Neural crest cell (in vitro differentiated cells): Measurements from ENCODE around the gene MOB3C. TPM values are rescaled to one million over a fixed set of nuclear protein-coding genes. Genes with fewer than 3 reads are reported as not detected.
"Not testable (repeated sequence)": the region's sequence is repeated elsewhere in the genome, so short reads cannot be mapped to it uniquely, and the experiment has no call there.

Source experiments
- DNase-seq: peaks from one replicate; pipeline ENCODE4 v3.0.0; 2021; ENCODE audit warnings: low read depth, mixed read lengths, low spot score
- H3K27ac Mint-ChIP-seq: one replicate; pipeline ENCODE4 v1.8.0; 2021; ENCODE audit warnings: mild to moderate bottlenecking, mixed read lengths; ENCODE audit not compliant: unreplicated experiment
- H3K27me3 Mint-ChIP-seq: 2 replicates; pipeline ENCODE4 v1.8.0; 2021; ENCODE audit warnings: low read depth, mild to moderate bottlenecking, mixed read lengths
- H3K36me3 Mint-ChIP-seq: 2 replicates; pipeline ENCODE4 v1.8.0; 2021; ENCODE audit warnings: low read depth, mild to moderate bottlenecking, mixed read lengths
- H3K4me1 Mint-ChIP-seq: 2 replicates; pipeline ENCODE4 v1.8.0; 2021; ENCODE audit warnings: mixed read lengths
- H3K4me3 Mint-ChIP-seq: one replicate; pipeline ENCODE4 v1.8.0; 2021; ENCODE audit warnings: mild to moderate bottlenecking, mixed read lengths
- H3K9me3 Mint-ChIP-seq: 2 replicates; pipeline ENCODE4 v1.8.0; 2021; ENCODE audit warnings: mixed read lengths
- CTCF ChIP-seq: fragments of 200-600 bp; sonication (generic); conservative IDR thresholded peaks from 2 replicates; pipeline ENCODE4 v1.5.0; 2021; ENCODE audit warnings: antibody characterized with exemption, mild to moderate bottlenecking
- total RNA-seq: library from RNA; stranded (reverse); gene quantifications from 2 replicates; pipeline ENCODE4 v1.2.1, GENCODE V29; 2021

MOB3C gene
- total RNA-seq, 1 donor from 2014 or later, result 4.1 TPM

GRCh38 chr1:46656643-46657042, 40.0 kb upstream of the MOB3C start:
- DNase-seq, result no peak
- Mint-ChIP-seq H3K4me1 (no peaks in the 10 kb centered on the region), H3K4me3 (no peak overlapping the region), H3K36me3 (peaks cover 19% of the 10 kb centered on the region), H3K9me3 (peaks cover 5% of the 10 kb centered on the region), H3K27ac (no peak overlapping the region), H3K27me3 (no peaks in the 10 kb centered on the region)
- no peak for TF ChIP-seq CTCF

DNA sequence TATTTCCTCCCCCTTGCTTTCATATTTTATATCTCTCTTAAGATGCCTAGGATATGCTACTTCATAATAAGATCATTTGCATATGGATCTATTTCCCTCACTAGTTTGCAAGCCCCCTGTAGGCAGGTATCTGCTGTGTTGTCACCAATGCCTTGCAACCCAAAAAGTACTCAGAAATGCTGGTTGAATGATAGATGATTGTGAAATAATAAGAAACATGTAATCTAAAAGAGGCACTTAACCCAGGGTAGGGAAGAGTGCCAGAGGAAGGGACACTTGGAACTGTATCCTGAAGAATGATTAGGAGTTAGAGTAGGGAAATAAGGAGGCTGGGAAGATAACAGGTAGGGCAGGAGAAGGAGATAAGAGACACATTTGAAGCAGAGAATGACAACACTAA, 39.2 kb upstream of the MOB3C start:
- Mint-ChIP-seq H3K4me1 (no peaks in the 10 kb centered on the region), H3K9me3 (peaks cover 5% of the 10 kb centered on the region), H3K27ac (no peak overlapping the region), H3K27me3 (no peaks in the 10 kb centered on the region), H3K36me3 (peaks cover 19% of the 10 kb centered on the region), H3K4me3 (no peak overlapping the region)
- DNase-seq, result no peak
- no peak for TF ChIP-seq CTCF

DNA sequence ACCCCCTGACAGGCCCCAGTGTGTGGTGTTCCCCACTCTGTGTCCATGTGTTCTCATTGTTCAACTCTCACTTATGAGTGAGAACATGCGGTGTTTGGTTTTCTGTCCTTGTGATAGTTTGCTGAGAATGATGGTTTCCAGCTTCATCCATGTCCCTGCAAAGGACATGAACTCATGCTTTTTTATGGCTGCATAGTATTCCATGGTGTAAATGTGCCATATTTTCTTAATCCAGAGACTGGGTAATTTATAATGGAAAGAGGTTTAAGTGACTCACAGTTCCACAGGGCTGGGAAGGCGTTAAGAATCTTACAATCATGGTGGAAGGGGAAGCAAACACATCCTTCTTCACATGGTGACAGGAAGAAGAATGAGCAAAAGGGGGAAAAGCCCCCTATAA, 38.1 kb upstream of the MOB3C start:
- peaks cover 29% of the 10 kb centered on the region for H3K36me3 Mint-ChIP-seq
- not testable (repeated sequence) for H3K4me1 Mint-ChIP-seq, H3K27me3 Mint-ChIP-seq, H3K27ac Mint-ChIP-seq, H3K9me3 Mint-ChIP-seq, DNase-seq, H3K4me3 Mint-ChIP-seq

- peaks cover 12% of the 10 kb centered on the region for H3K9me3 Mint-ChIP-seq
- no peak for DNase-seq
- no peak overlapping the region for H3K4me3 Mint-ChIP-seq
- no peak for TF ChIP-seq CTCF
- H3K4me1 Mint-ChIP-seq, result no peaks in the 10 kb centered on the region
- H3K36me3 Mint-ChIP-seq, result peaks cover 36% of the 10 kb centered on the region
- H3K27me3 Mint-ChIP-seq, result no peaks in the 10 kb centered on the region
- no peak overlapping the region for H3K27ac Mint-ChIP-seq
Observed at GRCh38 chr1:46654012-46654411, 37.4 kb upstream of the MOB3C start.

DNA sequence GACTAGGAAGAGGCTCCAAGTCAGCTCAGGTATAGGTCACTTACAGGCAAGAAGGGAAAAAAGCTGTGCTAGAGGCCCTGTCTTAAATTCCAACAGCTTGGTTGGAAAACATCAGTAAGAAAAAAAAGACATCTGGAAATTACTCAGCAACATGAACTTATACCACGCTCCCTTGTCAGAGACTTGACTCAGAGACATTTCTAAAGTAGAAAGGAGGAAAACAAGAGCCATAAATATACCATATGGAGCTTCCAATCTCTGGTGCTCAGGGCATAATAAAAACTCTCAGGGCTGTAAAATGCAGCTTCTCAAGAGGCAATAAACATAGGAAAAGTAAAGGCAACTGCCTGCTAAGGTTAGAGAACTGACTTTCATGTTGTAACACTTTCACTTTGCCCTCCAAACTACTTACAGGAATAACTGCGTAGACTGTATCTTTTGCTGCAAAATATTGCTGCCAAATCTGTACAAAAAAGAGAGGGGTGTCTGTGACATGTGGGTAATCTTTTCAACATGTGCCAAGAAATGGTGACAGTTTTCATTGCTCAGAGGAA, 36.9 kb upstream of the MOB3C start:
- no peaks in the 10 kb centered on the region for H3K27me3 Mint-ChIP-seq
- H3K4me3 Mint-ChIP-seq, result no peak overlapping the region
- TF ChIP-seq CTCF, result no peak
- peak overlapping the region; percentile 35 for H3K27ac Mint-ChIP-seq
- H3K36me3 Mint-ChIP-seq, result peaks cover 39% of the 10 kb centered on the region
- no peak for DNase-seq
- peaks cover 12% of the 10 kb centered on the region for H3K9me3 Mint-ChIP-seq
- H3K4me1 Mint-ChIP-seq, result no peaks in the 10 kb centered on the region

GRCh38 chr1:46652321-46653100, 35.9 kb upstream of the MOB3C start:
- no peaks in the 10 kb centered on the region for H3K4me1 Mint-ChIP-seq
- H3K36me3 Mint-ChIP-seq, result peaks cover 41% of the 10 kb centered on the region
- H3K27me3 Mint-ChIP-seq, result no peaks in the 10 kb centered on the region
- no peak for TF ChIP-seq CTCF
- no peak overlapping the region for H3K27ac Mint-ChIP-seq
- H3K4me3 Mint-ChIP-seq, result no peak overlapping the region
- no peak for DNase-seq
- H3K9me3 Mint-ChIP-seq, result peaks cover 13% of the 10 kb centered on the region

GRCh38 chr1:46651152-46651551, 34.5 kb upstream of the MOB3C start:
- H3K4me1 Mint-ChIP-seq, H3K27ac Mint-ChIP-seq, H3K4me3 Mint-ChIP-seq, DNase-seq, H3K27me3 Mint-ChIP-seq: not testable (repeated sequence)
- peaks cover 15% of the 10 kb centered on the region for H3K9me3 Mint-ChIP-seq
- peaks cover 49% of the 10 kb centered on the region for H3K36me3 Mint-ChIP-seq
